IMR-90 (cell line): ENCODE data around the gene GLB1L. TPM values are rescaled to one million over a fixed set of nuclear protein-coding genes. Genes with fewer than 3 reads are reported as not detected.

Experiments used
- ATAC-seq: fragments of 200-7000 bp; cut with Tn5 transposase; 2 replicates; pipeline ENCODE4 v1.9.1; 2020; ENCODE audit warnings: low read depth, mild to moderate bottlenecking, moderate library complexity
- BruUV-seq: library from RNA; stranded (reverse); fragments of 400-500 nt; replicated peaks from 2 replicates; lab custom pipeline; 2021; lab: Mats Ljungman, UMichigan
- CTCF ChIA-PET: fragments of 300-600 bp; formaldehyde crosslinking; extraction: SDS; loops from one replicate; lab custom pipeline; 2021; ENCODE audit warnings: antibody characterized with exemption; lab: Yijun Ruan, JAX
- POLR2A ChIA-PET: fragments of 300-600 bp; sonication (Branson Sonifier 250); formaldehyde crosslinking; loops from one replicate; lab custom pipeline; 2022; ENCODE audit warnings: antibody characterized with exemption; ENCODE audit not compliant: unreplicated experiment; lab: Charles Lee
- DNase-seq: peaks from one replicate; pipeline ENCODE4 v3.0.0; 2013
- H2AFZ ChIP-seq: replicated peaks from 2 replicates; pipeline ENCODE3; 2013; ENCODE audit warnings: low read length, mild to moderate bottlenecking; ENCODE audit not compliant: poor library complexity
- H2AK5ac ChIP-seq: 2 replicates; pipeline ENCODE4 v1.6.1; 2013; ENCODE audit warnings: low read depth, low read length, inconsistent platforms
- H2AK9ac ChIP-seq: replicated peaks from 2 replicates; pipeline ENCODE3; 2013; ENCODE audit warnings: mild to moderate bottlenecking, low read depth, low read length, moderate library complexity; ENCODE audit not compliant: poor library complexity
- H2BK120ac ChIP-seq: 2 replicates; pipeline ENCODE4 v1.6.1; 2013; ENCODE audit warnings: low read depth, low read length, inconsistent platforms
- H2BK15ac ChIP-seq: 3 replicates; pipeline ENCODE4 v1.6.1; 2013; ENCODE audit warnings: low read depth, low read length, inconsistent platforms
- H2BK20ac ChIP-seq: 2 replicates; pipeline ENCODE4 v1.6.1; 2013; ENCODE audit warnings: low read depth, mild to moderate bottlenecking, inconsistent platforms, low read length, moderate library complexity
- H2BK5ac ChIP-seq: 2 replicates; pipeline ENCODE4 v1.6.1; 2013; ENCODE audit warnings: mild to moderate bottlenecking, low read depth, low read length, inconsistent platforms; ENCODE audit not compliant: poor library complexity, severe bottlenecking
- H3K14ac ChIP-seq: replicated peaks from 2 replicates; pipeline ENCODE4 v1.6.1; 2013; ENCODE audit warnings: low read depth, low read length, inconsistent platforms
- H3K18ac ChIP-seq: 2 replicates; pipeline ENCODE4 v1.6.1; 2013; ENCODE audit warnings: low read depth, low read length, control low read depth
- H3K23ac ChIP-seq: 2 replicates; pipeline ENCODE4 v1.6.1; 2013; ENCODE audit warnings: low read depth, low read length, inconsistent platforms
- H3K27ac ChIP-seq: 2 replicates; pipeline ENCODE4 v1.5.1; 2013; ENCODE audit warnings: mild to moderate bottlenecking, control low read depth, low read length; ENCODE audit not compliant: insufficient read depth
- H3K27me3 ChIP-seq: 2 replicates; pipeline ENCODE4 v1.6.1; 2013; ENCODE audit warnings: low read length; ENCODE audit not compliant: control insufficient read depth, insufficient read depth
- H3K36me3 ChIP-seq: 2 replicates; pipeline ENCODE4 v1.6.1; 2013; ENCODE audit warnings: low read length, mixed read lengths; ENCODE audit not compliant: control insufficient read depth, insufficient read depth
- H3K4ac ChIP-seq: 2 replicates; pipeline ENCODE4 v1.6.1; 2013; ENCODE audit warnings: low read depth, low read length, inconsistent platforms
- H3K4me1 ChIP-seq: 2 replicates; pipeline ENCODE4 v1.6.1; 2013; ENCODE audit warnings: low read length, mixed read lengths; ENCODE audit not compliant: control insufficient read depth, insufficient read depth
- H3K4me2 ChIP-seq: 2 replicates; pipeline ENCODE4 v1.6.1; 2013; ENCODE audit warnings: low read depth, mild to moderate bottlenecking, control low read depth, low read length, moderate library complexity
- H3K4me3 ChIP-seq: 2 replicates; pipeline ENCODE4 v1.5.1; 2013; ENCODE audit warnings: low read depth, mild to moderate bottlenecking, control low read depth, low read length, moderate library complexity; ENCODE audit not compliant: insufficient read depth
- H3K56ac ChIP-seq: 2 replicates; pipeline ENCODE4 v1.6.1; 2013; ENCODE audit warnings: low read length, inconsistent platforms; ENCODE audit not compliant: insufficient read depth; ENCODE audit errors: extremely low read depth
- H3K79me1 ChIP-seq, 2 experiments: 2 replicates each; pipeline ENCODE4 v1.6.1; 2013; ENCODE audit warnings: low read length in 2 of 2, inconsistent platforms in 1 of 2, low read depth in 1 of 2
- H3K9ac ChIP-seq: 2 replicates; pipeline ENCODE4 v1.6.1; 2013; ENCODE audit warnings: low read depth, low read length, control low read depth
- H3K9me1 ChIP-seq: 2 replicates; pipeline ENCODE4 v1.6.1; 2013; ENCODE audit warnings: low read length, inconsistent platforms; ENCODE audit not compliant: insufficient read depth
- H3K9me3 ChIP-seq: 2 replicates; pipeline ENCODE4 v1.6.1; 2013; ENCODE audit warnings: low read length; ENCODE audit not compliant: control insufficient read depth, insufficient read depth
- H4K20me1 ChIP-seq: 2 replicates; pipeline ENCODE4 v1.6.1; 2013; ENCODE audit warnings: low read length, inconsistent platforms; ENCODE audit not compliant: insufficient read depth
- H4K5ac ChIP-seq: 2 replicates; pipeline ENCODE4 v1.6.1; 2013; ENCODE audit warnings: mild to moderate bottlenecking, low read depth, low read length, control low read depth
- H4K8ac ChIP-seq, 2 experiments: 2 replicates each; pipeline ENCODE4 v1.6.1; 2013; ENCODE audit warnings: low read depth in 2 of 2, low read length in 2 of 2, control low read depth in 1 of 2, inconsistent platforms in 1 of 2
- H4K91ac ChIP-seq: 2 replicates; pipeline ENCODE4 v1.6.1; 2013; ENCODE audit warnings: low read depth, low read length, inconsistent platforms; ENCODE audit not compliant: insufficient read depth
- CEBPB ChIP-seq: IDR thresholded peaks from 2 replicates; pipeline ENCODE4 v1.6.1; 2012; ENCODE audit warnings: low read depth, low read length, improper control_type of control experiment
- CTCF ChIP-seq: conservative IDR thresholded peaks from 2 replicates; pipeline ENCODE4 v1.5.1; 2012; ENCODE audit warnings: mild to moderate bottlenecking, low read depth, low read length, improper control_type of control experiment
- NFE2L2 ChIP-seq: fragments of 150-350 bp; IDR thresholded peaks from 2 replicates; pipeline ENCODE4 v1.6.1; 2016; ENCODE audit warnings: low read depth, mild to moderate bottlenecking, low read length
- WGBS, 2 experiments: methylation state at CpG; one replicate each; pipeline versions ENCODE4 v1.1.5 to v1.1.7; 2013; ENCODE audit warnings: missing lambda C conversion rate in 2 of 2; ENCODE audit not compliant: insufficient read length in 1 of 2; ENCODE audit errors: extremely low coverage in 2 of 2; 5-methylcytosine and 5-hydroxymethylcytosine counted together
- dilution Hi-C: fragments of 300-500 bp; cut with HindIII; formaldehyde crosslinking; loops from one replicate; pipeline ENCODE4 v1.14.3; 2018; ENCODE audit warnings: low sequenced_read_pairs; ENCODE audit not compliant: unreplicated experiment
- in situ Hi-C: fragments of 300-500 bp; cut with MboI; formaldehyde crosslinking; loops from 3 replicates; pipeline ENCODE4 v1.14.3; 2019; ENCODE audit warnings: low sequenced_read_pairs, inconsistent platforms, mixed read lengths
- intact Hi-C: fragments of 100-400 bp; cut with micrococcal nuclease; formaldehyde crosslinking; loops from 2 replicates; pipeline ENCODE4 v1.10.0; 2022
- polyA plus RNA-seq, 3 experiments: library from polyadenylated mRNA; depleted of rRNA; stranded (reverse); fragments of >200 nt; gene quantifications; 2 replicates each; pipeline ENCODE4 v1.2.3, GENCODE V29; 2012; ENCODE audit warnings: low replicate concordance in 1 of 3
- total RNA-seq: library from RNA; depleted of rRNA; stranded (reverse); fragments of >200 nt; gene quantifications from 2 replicates; pipeline ENCODE4 v1.2.3, GENCODE V29; 2012

The GLB1L gene
- total and polyA plus RNA-seq, 2 of the 4 experiments (the other 2 are of a cell fraction): 4.1 to 6.2 TPM

GRCh38 chr2:219254590-219255201 lies 9.5 kb upstream of the GLB1L start:
- H2AK9ac ChIP-seq: no peak overlapping the region
- H3K14ac ChIP-seq: no peak overlapping the region
- dilution Hi-C loops: no loop called here
- in situ Hi-C loops: no loop called here
- peak overlapping the region; percentile 57 for H3K4me3 ChIP-seq
- ChIA-PET CTCF (interaction anchor here (1.2 kb wide), 1 partner anchor 23 kb away, joined by 4 read pairs; no protein-coding TSS in a partner anchor), POLR2A (no interaction called here)
- ATAC-seq (no peak; the same call in 1 of the 2 replicates), DNase-seq (no peak)
- H4K8ac ChIP-seq: no peak overlapping the region
- peak overlapping the region; percentile 87 for H2AFZ ChIP-seq
- no peak overlapping the region for H2BK5ac ChIP-seq
- peak overlapping the region; percentile 94 for H3K4me2 ChIP-seq
- peaks cover 19% of the 10 kb centered on the region for H3K27me3 ChIP-seq
- no peak overlapping the region for H2BK15ac ChIP-seq
- H3K9me3 ChIP-seq: no peaks in the 10 kb centered on the region
- peaks cover 5% of the 10 kb centered on the region; the same call in 1 of the 2 replicates for H3K36me3 ChIP-seq
- no peak overlapping the region for H2BK20ac ChIP-seq
- peaks cover 28% of the 10 kb centered on the region for H3K4me1 ChIP-seq
- H2AK5ac ChIP-seq: no peak overlapping the region
- H3K79me1 ChIP-seq: no peaks in the 10 kb centered on the region
- no peak overlapping the region for H4K91ac ChIP-seq
- intact Hi-C loops: no loop called here
- no peak for TF ChIP-seq CTCF
- TF ChIP-seq NFE2L2: peak; percentile 39; the same call in 1 of the 2 replicates
- peak; percentile 78 for TF ChIP-seq CEBPB
- no peak overlapping the region for H3K18ac ChIP-seq
- no peak overlapping the region for H3K4ac ChIP-seq
- H3K23ac ChIP-seq: peak overlapping the region; percentile 45; the same call in 1 of the 2 replicates
- H3K56ac ChIP-seq: no peak overlapping the region
- 55% methylated on average over 3 of the region's 12 CpGs; no CpG with 5 or more reads in 1 of the 2 experiments for WGBS, 2 experiments
- H3K9ac ChIP-seq: no peak overlapping the region
- H3K27ac ChIP-seq: no peak overlapping the region
- H2BK120ac ChIP-seq: no peak overlapping the region
- peaks cover 13% of the 10 kb centered on the region for H3K9me1 ChIP-seq
- H4K5ac ChIP-seq: no peak overlapping the region
- BruUV-seq: no TSS peak
- H4K20me1 ChIP-seq: 0 out of 2 replicates have a peak, but pooled peaks cover 3% of the 10 kb centered on the region
